ENCODE measurements around the gene CD151. TPM values are rescaled to one million over a fixed set of nuclear protein-coding genes. Genes with fewer than 3 reads are reported as not detected.

Gene CD151
- polyA plus RNA-seq, 1 donor (not counting 4 experiments of a cell fraction or from before 2014, with no cell fraction given) = 434 TPM

DNA sequence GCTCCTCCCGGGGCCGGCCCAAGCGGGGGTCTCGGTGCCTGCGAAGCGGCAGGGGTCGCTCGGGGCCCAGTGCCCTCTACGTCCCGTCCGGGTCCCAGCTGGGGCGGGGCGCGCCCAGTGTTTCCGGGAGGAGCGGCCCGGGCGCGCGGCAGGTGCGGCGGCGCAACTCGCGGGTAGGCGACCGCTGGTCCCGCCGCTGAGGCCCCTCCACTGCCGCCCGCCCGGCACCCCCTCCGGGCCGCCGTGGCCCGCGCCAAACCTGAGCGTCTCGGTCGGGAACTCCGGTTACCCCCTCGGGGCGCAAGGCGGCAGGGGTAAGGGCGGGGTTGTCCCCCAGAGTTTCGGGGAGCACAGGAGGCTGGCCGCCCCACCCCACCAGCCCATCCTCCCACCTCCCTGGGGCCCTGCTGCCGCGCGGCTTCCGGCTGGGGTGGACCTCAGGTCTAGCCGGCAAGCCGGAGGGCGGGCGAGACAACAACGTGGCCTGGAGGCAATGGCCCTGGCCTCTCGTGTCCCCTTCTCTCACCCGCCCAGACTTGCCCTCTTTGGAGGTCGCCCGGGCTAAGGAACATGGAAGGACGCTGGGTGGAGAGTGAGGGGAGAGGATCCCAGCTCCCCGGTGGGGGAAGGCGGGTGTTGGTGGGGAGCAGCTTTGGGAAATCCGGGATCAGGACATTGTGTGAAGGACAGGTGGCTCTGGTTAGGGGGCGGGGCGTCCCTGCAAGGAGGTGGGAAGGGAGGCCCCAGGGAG lies 5.4 kb upstream of the CD151 start:
- H3K36me3 ChIP-seq (ENCODE audit: control insufficient read depth in 2 of 2, extremely low read depth in 1 of 2, insufficient read depth in 2 of 2, low read length in 2 of 2) = peaks cover 0 to 6% of the 10 kb centered on the region in 2 experiments
- TF ChIP-seq, protein P1, sequence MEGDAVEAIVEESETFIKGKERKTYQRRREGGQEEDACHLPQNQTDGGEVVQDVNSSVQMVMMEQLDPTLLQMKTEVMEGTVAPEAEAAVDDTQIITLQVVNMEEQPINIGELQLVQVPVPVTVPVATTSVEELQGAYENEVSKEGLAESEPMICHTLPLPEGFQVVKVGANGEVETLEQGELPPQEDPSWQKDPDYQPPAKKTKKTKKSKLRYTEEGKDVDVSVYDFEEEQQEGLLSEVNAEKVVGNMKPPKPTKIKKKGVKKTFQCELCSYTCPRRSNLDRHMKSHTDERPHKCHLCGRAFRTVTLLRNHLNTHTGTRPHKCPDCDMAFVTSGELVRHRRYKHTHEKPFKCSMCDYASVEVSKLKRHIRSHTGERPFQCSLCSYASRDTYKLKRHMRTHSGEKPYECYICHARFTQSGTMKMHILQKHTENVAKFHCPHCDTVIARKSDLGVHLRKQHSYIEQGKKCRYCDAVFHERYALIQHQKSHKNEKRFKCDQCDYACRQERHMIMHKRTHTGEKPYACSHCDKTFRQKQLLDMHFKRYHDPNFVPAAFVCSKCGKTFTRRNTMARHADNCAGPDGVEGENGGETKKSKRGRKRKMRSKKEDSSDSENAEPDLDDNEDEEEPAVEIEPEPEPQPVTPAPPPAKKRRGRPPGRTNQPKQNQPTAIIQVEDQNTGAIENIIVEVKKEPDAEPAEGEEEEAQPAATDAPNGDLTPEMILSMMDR (optimal IDR thresholded peaks at IDR 0.05 in 1 of 3, IDR thresholded peaks at IDR 0.05 in 1 of 3, conservative IDR thresholded peaks at IDR 0.05 in 1 of 3; ENCODE audit: extremely low read depth in 1 of 3, insufficient read depth in 2 of 3, low read length in 3 of 3) = no peak
- peak; percentile 23 for TF ChIP-seq EZH2 (IDR thresholded peaks at IDR 0.05; ENCODE audit: low read length)
- no peak for DNase-seq (ENCODE audit: low read depth, low spot score)
- no peak overlapping the region for H3K9ac ChIP-seq (ENCODE audit: control insufficient read depth, extremely low read depth, insufficient read depth, low read length)
- no peaks in the 10 kb centered on the region for H3K9me1 ChIP-seq (ENCODE audit: control insufficient read depth, extremely low read depth, insufficient read depth, low read length)
- H3K4me1 ChIP-seq (ENCODE audit: control insufficient read depth, extremely low read depth, insufficient read depth, low read length) = peaks cover 29% of the 10 kb centered on the region
- no peak overlapping the region for H3K27ac ChIP-seq (ENCODE audit: control insufficient read depth, insufficient read depth, low read length)
- H3K27me3 ChIP-seq (ENCODE audit: control insufficient read depth, extremely low read depth, insufficient read depth, low read length) = peaks cover 50% of the 10 kb centered on the region
- H2AFZ ChIP-seq (ENCODE audit: control insufficient read depth, low read length) = no peak overlapping the region
- no peaks in the 10 kb centered on the region for H4K20me1 ChIP-seq (ENCODE audit: control insufficient read depth, extremely low read depth, insufficient read depth, low read length)
- dilution Hi-C loops (cut with MboI; ENCODE audit: extremely low pct_ligation_motif_present, low sequenced_read_pairs) = no loop called here
- H3K9me3 ChIP-seq (ENCODE audit: control insufficient read depth, low read depth, low read length) = no peaks in the 10 kb centered on the region
- FAIRE-seq = no peak
- H3K4me2 ChIP-seq (ENCODE audit: control insufficient read depth, extremely low read depth, insufficient read depth, low read depth, low read length) = peak overlapping the region; percentile 60
- H3K79me2 ChIP-seq (ENCODE audit: control insufficient read depth, insufficient read depth, low read length) = no peaks in the 10 kb centered on the region
- peak overlapping the region in 2 of 3 experiments; percentile 29 to 34 for H3K4me3 ChIP-seq (ENCODE audit: control insufficient read depth in 2 of 3, extremely low read depth in 1 of 3, insufficient read depth in 2 of 3, low read depth in 1 of 3, low read length in 3 of 3)

DNA sequence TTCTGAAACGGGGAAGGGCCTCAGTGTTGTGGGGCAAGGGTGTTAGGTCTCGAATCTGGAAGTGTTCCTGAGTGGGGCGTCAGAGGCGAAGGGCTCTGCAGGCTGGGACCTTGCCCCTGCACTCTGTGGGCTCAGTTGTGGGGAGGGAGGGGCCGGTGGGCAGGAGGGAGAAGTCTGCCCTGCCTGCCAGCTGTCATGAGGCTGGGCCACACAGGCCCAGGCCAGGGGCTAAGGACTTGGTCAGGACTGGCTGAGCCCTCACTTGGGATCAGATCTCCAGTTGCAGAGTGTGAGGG lies 4.9 kb upstream of the CD151 start, which contains the start of gene CRACR2B:
CRACR2B (plus strand) TSS at position 23 of the 296 bp plus-strand sequence. CDS start 689 bp downstream, outside the sequence.
- no peak within 1 kb of the TSS for H2AFZ ChIP-seq (ENCODE audit: control insufficient read depth, low read length)
- FAIRE-seq (no peak), DNase-seq (ENCODE audit: low read depth, low spot score) (no peak)
- H3K36me3 ChIP-seq (ENCODE audit: control insufficient read depth in 2 of 2, extremely low read depth in 1 of 2, insufficient read depth in 2 of 2, low read length in 2 of 2) = peaks cover 0 to 4% of the 10 kb centered on the region in 2 experiments
- H4K20me1 ChIP-seq (ENCODE audit: control insufficient read depth, extremely low read depth, insufficient read depth, low read length) = no peaks in the 10 kb centered on the region
- peaks cover 50% of the 10 kb centered on the region for H3K27me3 ChIP-seq (ENCODE audit: control insufficient read depth, extremely low read depth, insufficient read depth, low read length)
- H3K9me1 ChIP-seq (ENCODE audit: control insufficient read depth, extremely low read depth, insufficient read depth, low read length) = no peaks in the 10 kb centered on the region
- H3K4me3 ChIP-seq (ENCODE audit: control insufficient read depth in 2 of 3, extremely low read depth in 1 of 3, insufficient read depth in 2 of 3, low read depth in 1 of 3, low read length in 3 of 3) = peak within 1 kb of the TSS in 2 of 3 experiments; percentile 29 to 34
- no peak within 1 kb of the TSS for H3K9ac ChIP-seq (ENCODE audit: control insufficient read depth, extremely low read depth, insufficient read depth, low read length)
- H3K27ac ChIP-seq (ENCODE audit: control insufficient read depth, insufficient read depth, low read length) = no peak within 1 kb of the TSS
- H3K4me1 ChIP-seq (ENCODE audit: control insufficient read depth, extremely low read depth, insufficient read depth, low read length) = peaks cover 32% of the 10 kb centered on the region
- H3K4me2 ChIP-seq (ENCODE audit: control insufficient read depth, extremely low read depth, insufficient read depth, low read depth, low read length) = peak within 1 kb of the TSS; percentile 60
- dilution Hi-C loops (cut with MboI; ENCODE audit: extremely low pct_ligation_motif_present, low sequenced_read_pairs) = no loop called here
- no peaks in the 10 kb centered on the region for H3K79me2 ChIP-seq (ENCODE audit: control insufficient read depth, insufficient read depth, low read length)
- TF ChIP-seq, protein P1 (optimal IDR thresholded peaks at IDR 0.05 in 1 of 3, IDR thresholded peaks at IDR 0.05 in 1 of 3, conservative IDR thresholded peaks at IDR 0.05 in 1 of 3; ENCODE audit: extremely low read depth in 1 of 3, insufficient read depth in 2 of 3, low read length in 3 of 3) = no peak
- peak; percentile 9 for TF ChIP-seq EZH2 (IDR thresholded peaks at IDR 0.05; ENCODE audit: low read length)
- H3K9me3 ChIP-seq (ENCODE audit: control insufficient read depth, low read depth, low read length) = no peaks in the 10 kb centered on the region
